ENCODE measurements around the gene IL17F. TPM values are rescaled to one million over a fixed set of nuclear protein-coding genes. Genes with fewer than 3 reads are reported as not detected.

Gene IL17F
- total and polyA plus RNA-seq, 2 of the 8 experiments (the other 6 are each of a cell fraction or from before 2014, with no cell fraction given) = 0.08 TPM; not detected in 1

- Histone ChIP-seq H3K56ac (replicated peaks; ENCODE audit: insufficient read length, low read depth, low read length) (no peak overlapping the region), H3K18ac (ENCODE audit: extremely low read depth, low read length) (no peak overlapping the region), H2BK120ac (replicated peaks; ENCODE audit: low read depth, low read length) (no peak overlapping the region), H3K23me2 (ENCODE audit: low read depth, low read length) (no peaks in the 10 kb centered on the region), H3K9ac (replicated peaks in 1 of 4; ENCODE audit: extremely low read depth in 1 of 4, low read depth in 3 of 4, low read length in 3 of 4) (no peak overlapping the region), H3K4me2 (ENCODE audit: insufficient read depth in 1 of 2, low read depth in 2 of 2, low read length in 2 of 2) (no peak overlapping the region), H3K4ac (replicated peaks; ENCODE audit: insufficient read length, low read depth, low read length) (no peak overlapping the region), H2AFZ (ENCODE audit: low read length) (no peak overlapping the region), H2BK12ac (ENCODE audit: low read depth, low read length) (no peak overlapping the region), H3K79me2 (ENCODE audit: control insufficient read depth in 1 of 2, insufficient read depth in 2 of 2, low read length in 2 of 2) (no peaks in the 10 kb centered on the region), H3K27me3 (replicated peaks in 1 of 4; ENCODE audit: control insufficient read depth in 3 of 4, extremely low read depth in 1 of 4, insufficient read depth in 3 of 4, low read length in 3 of 4) (no peaks in the 10 kb centered on the region), H4K20me1 (replicated peaks in 1 of 2; ENCODE audit: control insufficient read depth in 1 of 2, insufficient read depth in 2 of 2, low read length in 2 of 2) (no peaks in the 10 kb centered on the region), H2AK5ac (ENCODE audit: low read depth, low read length) (no peak overlapping the region), H3K4me3 (ENCODE audit: extremely low read depth in 1 of 4, insufficient read depth in 2 of 4, low read depth in 3 of 4, low read length in 4 of 4) (no peak overlapping the region), H2BK20ac (ENCODE audit: low read length) (no peak overlapping the region), H2BK5ac (ENCODE audit: low read depth, low read length) (no peak overlapping the region), H3K4me1 (replicated peaks in 1 of 4; ENCODE audit: control insufficient read depth in 3 of 4, insufficient read depth in 4 of 4, low read length in 3 of 4) (peaks cover 0 to 4% (median 0%) of the 10 kb centered on the region in 4 experiments; a peak in 1 of 7 replicates), H3K23ac (ENCODE audit: insufficient read length) (no peak overlapping the region), H3K79me1 (ENCODE audit: low read depth, low read length) (no peaks in the 10 kb centered on the region), H3K36me3 (ENCODE audit: control insufficient read depth in 2 of 4, insufficient read depth in 4 of 4, low read length in 3 of 4) (no peaks in the 10 kb centered on the region), H3K14ac (ENCODE audit: insufficient read length) (no peak overlapping the region), H4K5ac (ENCODE audit: insufficient read length, low read depth, low read length) (no peak overlapping the region), H3K27ac (ENCODE audit: low read depth, low read length) (no peak overlapping the region), H2BK15ac (ENCODE audit: low read length) (no peak overlapping the region), H4K8ac (ENCODE audit: extremely low read depth, insufficient read depth, low read length) (no peak overlapping the region), H3K9me3 (ENCODE audit: insufficient read depth in 2 of 2, low read depth in 1 of 2, low read length in 1 of 2) (no peaks in the 10 kb centered on the region), H4K91ac (replicated peaks; ENCODE audit: insufficient read length, low read length) (no peak overlapping the region)
- FAIRE-seq = no peak
- DNase-seq (ENCODE audit: low read depth in 1 of 2, low spot score in 2 of 2) = no peak
- CTCF ChIA-PET (ENCODE audit: partially characterized antibody) = interaction anchor here (0.9 to 6.7 kb wide), 17 partner anchors 10 to 169 kb away, joined by 3 to 66 read pairs (median 9); partner anchors contain the start of genes IL17F and PKHD1
- POLR2A ChIA-PET (ENCODE audit: partially characterized antibody) = no interaction called here
- 61% methylated on average over 4 of the region's 4 CpGs; no CpG with 5 or more reads in 1 of the 2 experiments for whole genome bisulfite sequencing, 2 experiments (ENCODE audit: extremely low coverage in 1 of 2, insufficient coverage in 1 of 2, insufficient read length in 1 of 2, insufficient replicate concordance in 2 of 2, low coverage in 1 of 2, low lambda C conversion rate in 2 of 2, missing lambda C conversion rate in 1 of 2)
- TF ChIP-seq CBX8 (IDR thresholded peaks at IDR 0.05; ENCODE audit: borderline replicate concordance, low read depth, low read length) (no peak), EGR1 (IDR thresholded peaks at IDR 0.05; ENCODE audit: borderline replicate concordance, low read depth, low read length) (no peak), CEBPB (IDR thresholded peaks at IDR 0.05; ENCODE audit: low read depth, low read length) (no peak), HDAC2 (IDR thresholded peaks at IDR 0.05; ENCODE audit: borderline replicate concordance in 1 of 2, low read depth in 2 of 2, low read length in 2 of 2) (no peak), NRF1 (IDR thresholded peaks at IDR 0.05; ENCODE audit: low read depth, low read length) (no peak), SUZ12 (IDR thresholded peaks at IDR 0.05; ENCODE audit: low read length) (no peak), POU5F1 (IDR thresholded peaks at IDR 0.05; ENCODE audit: low read depth, low read length) (no peak), BACH1 (IDR thresholded peaks at IDR 0.05; ENCODE audit: low read length) (no peak), HDAC6 (IDR thresholded peaks at IDR 0.05; ENCODE audit: low read depth, low read length) (no peak), SAP30 (IDR thresholded peaks at IDR 0.05; ENCODE audit: insufficient read depth, insufficient replicate concordance, low read length) (no peak), RNF2 (IDR thresholded peaks at IDR 0.05; ENCODE audit: borderline replicate concordance, low read depth, low read length, missing control alignments, poor library complexity, severe bottlenecking) (no peak), YY1 (IDR thresholded peaks at IDR 0.05; ENCODE audit: low read depth, low read length) (no peak), SRF (IDR thresholded peaks at IDR 0.05; ENCODE audit: low read depth, low read length) (no peak), RBBP5 (IDR thresholded peaks at IDR 0.05; ENCODE audit: borderline replicate concordance, low read depth, low read length) (no peak)
Measured at GRCh38 chr6:52233005-52233404, 11.3 kb downstream of the IL17F start.
